ENCODE results near the gene ING3.

ING3 gene

DNA sequence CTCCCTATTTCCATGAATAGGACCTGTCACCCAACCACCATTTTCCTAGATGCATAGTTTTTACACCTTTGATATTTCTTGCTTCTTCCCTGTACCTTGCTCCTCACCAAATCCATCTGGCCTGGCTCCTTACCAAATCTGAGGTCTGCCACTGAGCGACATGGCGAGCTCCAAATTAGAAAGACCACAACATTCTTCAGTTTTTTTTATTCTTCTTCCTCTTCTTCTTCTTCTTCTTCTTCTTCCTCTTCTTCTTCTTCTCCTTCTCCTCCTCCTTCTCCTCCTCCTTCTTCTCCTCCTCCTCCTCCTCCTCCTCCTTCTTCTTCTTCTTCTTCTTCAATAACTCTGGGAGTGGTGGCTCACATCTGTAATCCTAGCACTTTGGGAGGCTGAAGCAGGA lies 45.1 kb downstream of the ING3 start:
- Histone ChIP-seq H3K27ac (replicated peaks) (peak overlapping the region; percentile 36), H3K4me3 (replicated peaks; ENCODE audit: insufficient read depth, low read length) (no peak overlapping the region), H3K27me3 (ENCODE audit: insufficient read depth, poor library complexity, severe bottlenecking) (no peaks in the 10 kb centered on the region)
- DNase-seq (ENCODE audit: low read depth in 1 of 2, low spot score in 1 of 2) = peak in 1 of 2 experiments; percentile 50
- TF ChIP-seq POLR2AphosphoS5 (IDR thresholded peaks at IDR 0.05; ENCODE audit: low read depth) = no peak
- no peak for TF ChIP-seq GABPA (IDR thresholded peaks at IDR 0.05; ENCODE audit: low read depth)

DNA sequence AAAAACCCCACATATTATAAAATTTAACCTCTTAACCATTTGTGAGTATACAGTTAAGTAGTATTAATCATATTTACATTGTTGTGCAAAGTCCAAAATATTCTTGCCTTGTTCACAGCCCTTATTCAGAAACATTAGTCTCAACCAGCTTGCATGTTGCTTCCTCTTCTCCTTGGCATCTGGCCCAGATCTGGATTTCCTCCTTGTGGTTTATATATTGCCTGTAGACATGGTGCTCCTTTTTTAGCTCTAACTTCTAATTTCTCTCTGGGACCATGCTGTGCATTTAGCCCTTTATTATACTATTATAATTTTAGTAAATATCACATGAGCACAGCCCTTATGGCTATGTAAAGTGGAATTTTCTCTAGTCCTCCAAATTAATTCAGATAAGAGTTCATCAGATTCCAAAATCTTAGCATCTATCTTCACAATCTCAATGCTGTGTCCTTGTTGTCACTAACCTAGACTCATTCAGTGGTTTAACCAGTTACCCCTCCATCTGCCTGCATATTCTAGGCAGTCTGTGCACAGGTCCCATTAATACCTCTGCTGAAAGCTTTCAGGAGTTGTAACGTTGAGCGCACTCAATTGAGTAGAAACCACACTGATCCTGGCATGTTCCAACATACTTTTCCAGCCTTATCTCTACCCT lies 45.9 kb downstream of the ING3 start:
- H3K27ac ChIP-seq (replicated peaks) = peak overlapping the region; percentile 36
- TF ChIP-seq SPI1 (IDR thresholded peaks at IDR 0.05; ENCODE audit: borderline replicate concordance, low read depth) (peak; percentile 44; the same call in 1 of the 2 replicates), GABPA (IDR thresholded peaks at IDR 0.05; ENCODE audit: low read depth) (no peak), POLR2AphosphoS5 (IDR thresholded peaks at IDR 0.05; ENCODE audit: low read depth) (peak; percentile 38; the same call in 1 of the 2 replicates)
- TF ChIP-seq, protein P1, sequence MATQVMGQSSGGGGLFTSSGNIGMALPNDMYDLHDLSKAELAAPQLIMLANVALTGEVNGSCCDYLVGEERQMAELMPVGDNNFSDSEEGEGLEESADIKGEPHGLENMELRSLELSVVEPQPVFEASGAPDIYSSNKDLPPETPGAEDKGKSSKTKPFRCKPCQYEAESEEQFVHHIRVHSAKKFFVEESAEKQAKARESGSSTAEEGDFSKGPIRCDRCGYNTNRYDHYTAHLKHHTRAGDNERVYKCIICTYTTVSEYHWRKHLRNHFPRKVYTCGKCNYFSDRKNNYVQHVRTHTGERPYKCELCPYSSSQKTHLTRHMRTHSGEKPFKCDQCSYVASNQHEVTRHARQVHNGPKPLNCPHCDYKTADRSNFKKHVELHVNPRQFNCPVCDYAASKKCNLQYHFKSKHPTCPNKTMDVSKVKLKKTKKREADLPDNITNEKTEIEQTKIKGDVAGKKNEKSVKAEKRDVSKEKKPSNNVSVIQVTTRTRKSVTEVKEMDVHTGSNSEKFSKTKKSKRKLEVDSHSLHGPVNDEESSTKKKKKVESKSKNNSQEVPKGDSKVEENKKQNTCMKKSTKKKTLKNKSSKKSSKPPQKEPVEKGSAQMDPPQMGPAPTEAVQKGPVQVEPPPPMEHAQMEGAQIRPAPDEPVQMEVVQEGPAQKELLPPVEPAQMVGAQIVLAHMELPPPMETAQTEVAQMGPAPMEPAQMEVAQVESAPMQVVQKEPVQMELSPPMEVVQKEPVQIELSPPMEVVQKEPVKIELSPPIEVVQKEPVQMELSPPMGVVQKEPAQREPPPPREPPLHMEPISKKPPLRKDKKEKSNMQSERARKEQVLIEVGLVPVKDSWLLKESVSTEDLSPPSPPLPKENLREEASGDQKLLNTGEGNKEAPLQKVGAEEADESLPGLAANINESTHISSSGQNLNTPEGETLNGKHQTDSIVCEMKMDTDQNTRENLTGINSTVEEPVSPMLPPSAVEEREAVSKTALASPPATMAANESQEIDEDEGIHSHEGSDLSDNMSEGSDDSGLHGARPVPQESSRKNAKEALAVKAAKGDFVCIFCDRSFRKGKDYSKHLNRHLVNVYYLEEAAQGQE (IDR thresholded peaks at IDR 0.05; ENCODE audit: insufficient replicate concordance, low read depth) = no peak
- TF ChIP-seq, protein P2, sequence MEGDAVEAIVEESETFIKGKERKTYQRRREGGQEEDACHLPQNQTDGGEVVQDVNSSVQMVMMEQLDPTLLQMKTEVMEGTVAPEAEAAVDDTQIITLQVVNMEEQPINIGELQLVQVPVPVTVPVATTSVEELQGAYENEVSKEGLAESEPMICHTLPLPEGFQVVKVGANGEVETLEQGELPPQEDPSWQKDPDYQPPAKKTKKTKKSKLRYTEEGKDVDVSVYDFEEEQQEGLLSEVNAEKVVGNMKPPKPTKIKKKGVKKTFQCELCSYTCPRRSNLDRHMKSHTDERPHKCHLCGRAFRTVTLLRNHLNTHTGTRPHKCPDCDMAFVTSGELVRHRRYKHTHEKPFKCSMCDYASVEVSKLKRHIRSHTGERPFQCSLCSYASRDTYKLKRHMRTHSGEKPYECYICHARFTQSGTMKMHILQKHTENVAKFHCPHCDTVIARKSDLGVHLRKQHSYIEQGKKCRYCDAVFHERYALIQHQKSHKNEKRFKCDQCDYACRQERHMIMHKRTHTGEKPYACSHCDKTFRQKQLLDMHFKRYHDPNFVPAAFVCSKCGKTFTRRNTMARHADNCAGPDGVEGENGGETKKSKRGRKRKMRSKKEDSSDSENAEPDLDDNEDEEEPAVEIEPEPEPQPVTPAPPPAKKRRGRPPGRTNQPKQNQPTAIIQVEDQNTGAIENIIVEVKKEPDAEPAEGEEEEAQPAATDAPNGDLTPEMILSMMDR (IDR thresholded peaks at IDR 0.05; ENCODE audit: insufficient read depth, low read length) = no peak
- no peak overlapping the region for H3K4me3 ChIP-seq (replicated peaks; ENCODE audit: insufficient read depth, low read length)
- no peaks in the 10 kb centered on the region for H3K27me3 ChIP-seq (ENCODE audit: insufficient read depth, poor library complexity, severe bottlenecking)
- DNase-seq (ENCODE audit: low read depth in 1 of 2, low spot score in 1 of 2) = peak; percentile 70 to 95

DNA sequence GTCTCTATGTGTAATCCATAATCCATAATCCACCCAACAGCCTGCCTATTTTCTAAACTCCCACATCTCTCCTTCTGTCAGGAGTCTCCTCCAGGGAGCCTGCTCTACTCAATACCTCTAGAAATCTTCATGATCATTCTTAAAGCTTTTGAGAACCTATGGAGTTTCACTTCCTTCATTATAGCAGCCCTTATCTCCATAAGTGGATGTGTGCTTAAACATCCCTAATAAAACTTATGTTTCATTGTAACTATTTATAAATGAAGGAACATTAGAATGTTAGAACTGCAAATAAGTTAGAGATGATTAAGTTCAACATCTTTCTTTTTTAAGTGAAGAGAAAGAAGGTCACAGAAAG lies 46.4 kb downstream of the ING3 start:
- Histone ChIP-seq H3K27ac (replicated peaks) (peak overlapping the region; percentile 21; the same call in 1 of the 2 replicates), H3K4me3 (replicated peaks; ENCODE audit: insufficient read depth, low read length) (no peak overlapping the region), H3K27me3 (ENCODE audit: insufficient read depth, poor library complexity, severe bottlenecking) (peaks cover 4% of the 10 kb centered on the region)
- DNase-seq (ENCODE audit: low read depth in 1 of 2, low spot score in 1 of 2) = no peak
- TF ChIP-seq GABPA (IDR thresholded peaks at IDR 0.05; ENCODE audit: low read depth) (no peak), POLR2AphosphoS5 (IDR thresholded peaks at IDR 0.05; ENCODE audit: low read depth) (no peak), SPI1 (IDR thresholded peaks at IDR 0.05; ENCODE audit: borderline replicate concordance, low read depth) (no peak)
- TF ChIP-seq, protein P1 (IDR thresholded peaks at IDR 0.05; ENCODE audit: insufficient replicate concordance, low read depth) = no peak
- TF ChIP-seq, protein P2 (IDR thresholded peaks at IDR 0.05; ENCODE audit: insufficient read depth, low read length) = no peak

DNA sequence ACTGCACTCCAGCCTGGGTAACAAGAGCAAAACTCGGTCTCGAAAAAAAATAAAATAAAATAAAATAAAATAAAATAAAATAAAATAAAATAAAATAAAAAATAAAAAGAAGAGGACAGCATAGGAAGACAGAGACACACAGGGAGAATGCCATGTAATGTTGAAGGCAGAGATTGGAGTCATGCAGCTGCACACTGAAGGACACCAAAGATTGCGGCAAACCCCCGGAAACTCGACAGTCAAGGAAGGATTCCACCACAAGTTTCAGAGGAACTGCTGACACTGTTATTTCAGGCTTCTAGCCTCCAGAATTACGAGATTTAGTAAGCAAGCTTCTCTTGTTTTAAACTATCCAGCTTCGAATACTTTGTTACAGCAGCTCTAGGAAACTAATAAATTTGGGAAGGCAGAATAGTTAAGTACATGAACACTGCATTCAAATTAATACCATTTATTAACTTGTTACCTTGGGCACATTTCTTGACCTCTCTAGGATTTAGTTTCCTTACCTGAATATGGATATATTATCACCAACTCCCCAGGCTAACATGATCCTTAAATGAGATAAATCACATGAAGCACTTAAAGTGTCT lies 47.4 kb downstream of the ING3 start:
- peaks cover 6% of the 10 kb centered on the region for H3K27me3 ChIP-seq (ENCODE audit: insufficient read depth, poor library complexity, severe bottlenecking)
- DNase-seq (ENCODE audit: low read depth in 1 of 2, low spot score in 1 of 2) = peak in 1 of 2 experiments; percentile 74
- no peak overlapping the region for H3K4me3 ChIP-seq (replicated peaks; ENCODE audit: insufficient read depth, low read length)
- H3K27ac ChIP-seq (replicated peaks) = no peak overlapping the region
- TF ChIP-seq, protein P1 (IDR thresholded peaks at IDR 0.05; ENCODE audit: insufficient replicate concordance, low read depth) = no peak
- TF ChIP-seq POLR2AphosphoS5 (IDR thresholded peaks at IDR 0.05; ENCODE audit: low read depth) (peak; percentile 62), GABPA (IDR thresholded peaks at IDR 0.05; ENCODE audit: low read depth) (no peak; the same call in 1 of the 2 replicates), SPI1 (IDR thresholded peaks at IDR 0.05; ENCODE audit: borderline replicate concordance, low read depth) (no peak; the same call in 1 of the 2 replicates)
- TF ChIP-seq, protein P2 (IDR thresholded peaks at IDR 0.05; ENCODE audit: insufficient read depth, low read length) = no peak
